Motor neuron (in vitro differentiated cells): ENCODE data around the gene CAV2. TPM values are rescaled to one million over a fixed set of nuclear protein-coding genes. Genes with fewer than 3 reads are reported as not detected.

Source experiments
- ATAC-seq, 8 experiments: fragments of 200-7000 bp; cut with Tn5 transposase; replicated peaks in 6 of 8; 2 replicates each; pipeline ENCODE4 v1.8.0; 2021; ENCODE audit warnings: mild to moderate bottlenecking in 8 of 8, moderate library complexity in 8 of 8
- H3K27ac ChIP-seq, 2 donors: fragments of 250-450 bp; sonication (Bioruptor Pico); 2 replicates each; pipeline ENCODE4 v1.9.0; 2021; ENCODE audit warnings: antibody characterized with exemption in 2 of 2, mild to moderate bottlenecking in 2 of 2, moderate library complexity in 1 of 2
- H3K4me1 ChIP-seq, 2 donors: fragments of 250-450 bp; sonication (Bioruptor Pico); replicated peaks in 1 of 2; 2 replicates each; pipeline ENCODE4 v1.6.1; 2021; ENCODE audit warnings: antibody characterized with exemption in 2 of 2, mild to moderate bottlenecking in 2 of 2, moderate library complexity in 1 of 2
- H3K4me3 ChIP-seq, 5 donors: fragments of 250-450 bp; sonication (Bioruptor Pico); 2 replicates each; pipeline ENCODE4 v1.9.0; 2021; ENCODE audit warnings: antibody characterized with exemption in 5 of 5, mild to moderate bottlenecking in 5 of 5, moderate library complexity in 4 of 5
- WGBS, 10 experiments: fragments of 450-650 bp; shearing (Covaris generic); methylation state at CpG; one replicate each; pipeline ENCODE4 v1.0.0; 2022; 5-methylcytosine and 5-hydroxymethylcytosine counted together
- in situ Hi-C, 9 experiments: fragments of 400-800 bp; cut with MboI; loops; one replicate each; pipeline ENCODE4 v1.15.0; 2021; ENCODE audit warnings: low sequenced_read_pairs in 9 of 9, low pct_unique_long_range_greater_than_20kb in 2 of 9; ENCODE audit not compliant: unreplicated experiment in 9 of 9
- total RNA-seq, 8 experiments: library from RNA; unstranded; fragments of 300-600 nt; gene quantifications; 2 replicates each; pipeline versions ENCODE4 v1.2.3 to v1.2.4, GENCODE V29; 2022

The CAV2 gene
- total RNA-seq, 8 experiments from 2014 or later = 2.3 to 37.3 (median 4.9) TPM

DNA sequence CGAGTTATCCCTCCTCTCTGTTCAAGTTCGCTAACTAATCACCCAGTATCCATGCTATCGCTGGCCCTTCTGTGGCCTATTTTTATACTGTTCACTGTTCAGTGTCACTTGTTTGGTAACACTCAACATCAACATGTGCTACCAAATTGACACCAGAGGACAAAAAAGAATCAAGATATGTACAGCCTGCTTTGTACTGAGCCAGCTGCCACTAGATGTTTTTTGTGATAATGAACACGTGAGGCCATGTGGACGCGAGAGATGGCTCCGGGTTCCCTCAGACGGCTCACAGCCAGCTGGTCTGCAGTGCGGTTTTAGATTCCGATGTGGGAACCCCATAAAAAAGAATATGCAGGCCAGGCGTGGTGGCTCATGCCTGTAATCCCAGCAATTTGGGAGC is 46.5 kb downstream of the CAV2 start:
- Histone ChIP-seq H3K4me3 (no peak overlapping the region), H3K4me1 (peaks cover 3% of the 10 kb centered on the region in 2 donors), H3K27ac (no peak overlapping the region)
- in situ Hi-C loops = no loop called here
- peak in 1 of 8 experiments; percentile 7 for ATAC-seq
- 40 to 100% (median 82%) methylated on average over 1 to 11 of the region's 11 CpGs; no CpG with 5 or more reads in 2 of the 10 experiments for WGBS, 10 experiments

DNA sequence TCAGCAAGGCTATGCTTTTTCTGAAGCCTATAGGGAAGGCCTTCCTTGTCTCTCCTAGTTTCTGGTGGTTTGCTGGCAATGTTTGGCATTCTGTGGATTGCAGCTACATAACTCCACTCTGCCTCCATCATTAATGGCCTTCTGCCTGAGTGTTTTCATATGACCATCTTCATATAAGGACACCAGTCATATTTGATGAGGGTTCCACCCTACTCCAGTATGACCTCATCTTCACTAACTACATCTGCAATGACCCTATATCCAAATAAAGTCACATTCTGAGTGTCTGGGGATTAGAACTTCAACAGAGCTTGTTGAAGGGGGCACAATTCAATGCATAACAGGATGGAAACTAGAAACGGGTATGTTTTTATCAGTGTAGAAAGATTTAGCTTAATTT is 47.4 kb downstream of the CAV2 start:
- Histone ChIP-seq H3K4me1 (peaks cover 3% of the 10 kb centered on the region in 2 donors), H3K27ac (no peak overlapping the region), H3K4me3 (no peak overlapping the region)
- in situ Hi-C loops = no loop called here
- 0 to 100% (median 94%) methylated on average over 1 of the region's 1 CpG; no CpG with 5 or more reads in 4 of the 10 experiments for WGBS, 10 experiments
- ATAC-seq = peak in 2 of 8 experiments; percentile 26 to 29

DNA sequence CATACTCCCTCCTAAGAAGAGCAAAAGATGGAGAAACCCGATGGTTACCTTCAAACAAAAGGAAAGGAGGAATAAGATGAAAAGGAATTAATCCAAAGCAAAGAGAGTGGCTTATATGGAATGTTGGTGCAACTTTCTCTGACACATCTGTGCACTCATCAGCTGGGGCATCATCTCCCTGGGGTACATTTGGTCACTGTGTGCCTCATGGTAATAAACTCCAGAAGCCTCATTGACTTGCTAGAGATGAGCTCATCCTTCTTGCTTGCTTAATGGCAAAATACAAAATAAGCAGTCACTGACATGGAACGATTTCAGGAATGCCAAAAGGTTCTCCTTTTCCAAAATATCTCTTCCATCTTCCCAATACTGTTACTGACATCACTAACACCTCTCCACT is 47.8 kb downstream of the CAV2 start:
- in situ Hi-C loops = no loop called here
- H3K4me3 ChIP-seq = no peak overlapping the region
- H3K27ac ChIP-seq = no peak overlapping the region
- 8 to 100% (median 56%) methylated on average over 1 to 2 of the region's 2 CpGs; no CpG with 5 or more reads in 2 of the 10 experiments for WGBS, 10 experiments
- peak in 7 of 8 experiments; percentile 23 to 81 (median 62) for ATAC-seq
- peaks cover 3% of the 10 kb centered on the region in 2 donors for H3K4me1 ChIP-seq

DNA sequence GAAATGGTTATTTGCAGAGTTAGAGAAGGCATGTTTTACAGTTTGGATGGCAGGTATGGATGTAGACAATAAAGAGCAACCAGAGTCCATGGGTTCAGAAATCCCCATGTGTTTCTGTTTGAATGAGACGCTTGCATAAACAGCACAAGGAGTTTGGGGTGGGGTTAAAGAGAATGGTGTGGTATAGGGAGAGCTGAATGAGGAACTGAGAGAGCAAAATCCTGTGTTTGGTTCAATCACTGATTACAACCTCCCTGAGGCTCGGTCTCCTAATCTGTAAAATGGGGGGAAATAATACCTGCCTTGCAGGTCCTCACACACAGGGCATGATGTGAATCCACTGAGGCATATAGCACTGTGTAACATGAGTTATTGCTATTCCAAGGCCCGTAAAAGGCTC is 49.0 kb downstream of the CAV2 start:
- H3K27ac ChIP-seq = no peak overlapping the region
- H3K4me1 ChIP-seq = peaks cover 5 to 8% of the 10 kb centered on the region in 2 donors
- in situ Hi-C loops = no loop called here
- peak in 1 of 8 experiments; percentile 36 for ATAC-seq
- H3K4me3 ChIP-seq = no peak overlapping the region
- 67 to 100% (median 97%) methylated on average over 1 to 3 of the region's 3 CpGs; no CpG with 5 or more reads in 4 of the 10 experiments for WGBS, 10 experiments

DNA sequence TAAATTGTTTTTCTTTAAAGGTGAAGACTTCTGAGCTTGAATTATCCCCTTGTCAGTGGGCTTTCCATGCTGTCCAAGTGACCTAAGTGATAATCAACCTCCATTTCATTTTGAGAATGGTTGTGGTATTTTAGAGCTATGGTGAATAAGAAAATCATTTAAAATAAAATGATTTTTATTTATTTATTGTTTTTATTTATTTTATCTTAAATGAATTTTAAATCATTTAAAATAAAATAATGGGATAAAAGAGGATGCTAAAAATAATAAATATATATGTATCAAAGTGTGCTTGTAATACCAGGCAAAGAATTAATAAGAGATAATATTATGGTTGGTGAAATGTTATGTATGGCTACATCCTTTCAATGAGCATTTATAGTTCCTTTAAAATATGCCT is 49.8 kb downstream of the CAV2 start:
- in situ Hi-C loops = no loop called here
- ATAC-seq = no peak
- Histone ChIP-seq H3K4me3 (no peak overlapping the region), H3K27ac (no peak overlapping the region), H3K4me1 (peaks cover 11 to 16% of the 10 kb centered on the region in 2 donors)

- in situ Hi-C loops = no loop called here
- peaks cover 11 to 18% of the 10 kb centered on the region in 2 donors for H3K4me1 ChIP-seq
- H3K27ac ChIP-seq = no peak overlapping the region
- 73 to 100% (median 98%) methylated on average over 1 to 5 of the region's 5 CpGs; no CpG with 5 or more reads in 4 of the 10 experiments for WGBS, 10 experiments
- no peak for ATAC-seq
- no peak overlapping the region for H3K4me3 ChIP-seq
Measured at GRCh38 chr7:116551692-116552091, 52.2 kb downstream of the CAV2 start.

DNA sequence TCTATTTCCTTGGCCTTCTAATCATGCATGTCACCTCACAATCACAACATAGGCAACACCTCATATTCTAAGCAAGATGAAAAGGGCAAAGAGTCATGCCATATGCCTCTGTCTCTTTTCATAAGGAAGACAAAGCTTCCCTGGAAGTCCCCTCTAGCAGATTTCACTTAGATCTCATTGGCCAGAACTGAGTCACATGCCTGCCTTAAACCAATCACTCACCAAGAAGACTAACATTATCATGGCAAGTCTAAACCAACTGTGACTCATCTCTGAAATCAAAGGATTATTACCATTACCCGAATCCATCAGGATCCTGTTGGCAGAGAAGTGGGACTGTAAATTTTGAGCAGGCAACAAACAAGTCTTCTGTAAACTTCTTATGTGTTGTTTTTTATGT is 53.1 kb downstream of the CAV2 start:
- 0 to 100% (median 85%) methylated on average over 1 of the region's 1 CpG; no CpG with 5 or more reads in 2 of the 10 experiments for WGBS, 10 experiments
- no peak overlapping the region for H3K27ac ChIP-seq
- H3K4me1 ChIP-seq = peaks cover 9 to 16% of the 10 kb centered on the region in 2 donors
- ATAC-seq = peak in 4 of 8 experiments; percentile 25 to 53 (median 46)
- in situ Hi-C loops = no loop called here
- no peak overlapping the region for H3K4me3 ChIP-seq

- WGBS, 10 experiments = 10 to 100% (median 85%) methylated on average over 1 to 3 of the region's 3 CpGs; no CpG with 5 or more reads in 1 of the 10 experiments
- Histone ChIP-seq H3K27ac (peak overlapping the region in 1 of 2 donors; percentile 1), H3K4me3 (no peak overlapping the region), H3K4me1 (peaks cover 8 to 15% of the 10 kb centered on the region in 2 donors)
- in situ Hi-C loops = no loop called here
- ATAC-seq = peak in 5 of 8 experiments; percentile 39 to 69 (median 46)
Measured at GRCh38 chr7:116553168-116553964, 53.8 kb downstream of the CAV2 start.

DNA sequence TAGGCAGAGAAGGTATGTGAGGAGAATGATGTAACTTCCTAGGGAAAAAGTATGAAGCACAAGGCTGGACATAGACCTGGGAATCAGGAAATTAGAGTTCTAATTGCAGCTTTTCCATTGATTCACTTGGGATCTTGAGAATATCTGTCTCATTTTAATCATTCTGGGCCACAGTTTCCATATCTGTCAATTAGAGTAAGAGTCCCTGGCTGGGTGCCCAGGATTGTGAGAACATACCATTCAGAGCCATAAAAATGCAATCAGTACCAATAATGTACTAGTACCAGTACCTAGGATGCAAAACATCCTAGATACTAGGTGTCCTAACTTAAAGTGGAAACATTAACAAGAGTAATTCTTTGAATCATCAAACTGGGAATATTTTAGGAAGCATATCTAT is 54.9 kb downstream of the CAV2 start:
- Histone ChIP-seq H3K27ac (no peak overlapping the region), H3K4me3 (no peak overlapping the region), H3K4me1 (peaks cover 10 to 17% of the 10 kb centered on the region in 2 donors)
- ATAC-seq = no peak
- in situ Hi-C loops = no loop called here

DNA sequence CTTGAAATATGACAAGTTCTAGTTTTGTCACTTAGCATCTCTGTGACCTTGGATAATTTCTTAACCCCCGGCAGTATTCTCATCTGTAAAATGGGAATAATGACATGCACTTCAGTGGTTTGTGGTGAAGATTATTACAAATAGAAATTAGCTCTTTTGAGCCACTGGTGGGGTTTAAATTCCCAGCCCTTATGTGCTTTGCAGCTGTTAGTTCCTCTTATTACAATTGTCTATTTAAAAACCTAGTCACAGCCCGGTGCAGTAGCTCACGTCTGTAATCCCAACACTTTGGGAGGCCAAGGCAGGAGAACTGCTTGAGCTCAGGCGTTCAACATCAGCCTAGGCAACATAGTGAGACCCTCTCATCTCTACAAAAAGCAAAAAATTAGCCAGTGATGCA is 55.4 kb downstream of the CAV2 start:
- no peak overlapping the region for H3K4me3 ChIP-seq
- no peak for ATAC-seq
- H3K27ac ChIP-seq = no peak overlapping the region
- H3K4me1 ChIP-seq = peaks cover 14 to 22% of the 10 kb centered on the region in 2 donors
- WGBS, 10 experiments = 57 to 100% (median 92%) methylated on average over 1 to 4 of the region's 4 CpGs; no CpG with 5 or more reads in 3 of the 10 experiments
- in situ Hi-C loops = no loop called here

GRCh38 chr7:116557066-116557585 is 57.6 kb downstream of the CAV2 start:
- H3K27ac ChIP-seq = no peak overlapping the region
- 17 to 100% (median 86%) methylated on average over 1 to 3 of the region's 3 CpGs; no CpG with 5 or more reads in 1 of the 10 experiments for WGBS, 10 experiments
- ATAC-seq = no peak
- peaks cover 20 to 30% of the 10 kb centered on the region in 2 donors for H3K4me1 ChIP-seq
- H3K4me3 ChIP-seq = no peak overlapping the region
- in situ Hi-C loops = no loop called here

DNA sequence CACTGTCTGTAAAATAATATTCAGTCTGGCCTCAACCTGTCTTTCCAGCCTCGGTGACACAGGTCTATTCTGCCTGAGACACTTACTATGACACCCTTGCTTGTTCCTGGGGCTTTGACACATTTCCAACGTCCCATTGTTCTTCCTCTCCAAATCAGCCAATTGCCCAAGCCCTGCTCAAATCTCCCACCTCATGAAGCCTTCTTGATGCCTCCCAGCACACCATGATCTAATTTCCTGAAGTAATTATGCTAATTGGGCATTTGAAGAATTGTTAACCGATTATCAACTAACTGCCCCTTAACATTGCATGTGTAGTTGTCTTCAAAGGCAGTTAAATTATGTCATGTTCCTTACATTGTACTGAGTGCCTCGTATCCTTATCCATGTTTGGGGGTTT is 58.4 kb downstream of the CAV2 start:
- 60 to 100% (median 83%) methylated on average over 1 to 3 of the region's 4 CpGs; no CpG with 5 or more reads in 3 of the 10 experiments for WGBS, 10 experiments
- in situ Hi-C loops = no loop called here
- no peak for ATAC-seq
- Histone ChIP-seq H3K4me1 (peaks cover 20 to 30% of the 10 kb centered on the region in 2 donors), H3K27ac (no peak overlapping the region), H3K4me3 (no peak overlapping the region)
